ENCODE measurements around the gene PRDM1. TPM values are rescaled to one million over a fixed set of nuclear protein-coding genes. Genes with fewer than 3 reads are reported as not detected.

Gene PRDM1
- total RNA-seq, 1 experiment from 2014 or later = 1.4 TPM

GRCh38 chr6:106097411-106098231 is 11.5 kb downstream of the PRDM1 start:
- peak; percentile 47 for DNase-seq (ENCODE audit: low spot score)

DNA sequence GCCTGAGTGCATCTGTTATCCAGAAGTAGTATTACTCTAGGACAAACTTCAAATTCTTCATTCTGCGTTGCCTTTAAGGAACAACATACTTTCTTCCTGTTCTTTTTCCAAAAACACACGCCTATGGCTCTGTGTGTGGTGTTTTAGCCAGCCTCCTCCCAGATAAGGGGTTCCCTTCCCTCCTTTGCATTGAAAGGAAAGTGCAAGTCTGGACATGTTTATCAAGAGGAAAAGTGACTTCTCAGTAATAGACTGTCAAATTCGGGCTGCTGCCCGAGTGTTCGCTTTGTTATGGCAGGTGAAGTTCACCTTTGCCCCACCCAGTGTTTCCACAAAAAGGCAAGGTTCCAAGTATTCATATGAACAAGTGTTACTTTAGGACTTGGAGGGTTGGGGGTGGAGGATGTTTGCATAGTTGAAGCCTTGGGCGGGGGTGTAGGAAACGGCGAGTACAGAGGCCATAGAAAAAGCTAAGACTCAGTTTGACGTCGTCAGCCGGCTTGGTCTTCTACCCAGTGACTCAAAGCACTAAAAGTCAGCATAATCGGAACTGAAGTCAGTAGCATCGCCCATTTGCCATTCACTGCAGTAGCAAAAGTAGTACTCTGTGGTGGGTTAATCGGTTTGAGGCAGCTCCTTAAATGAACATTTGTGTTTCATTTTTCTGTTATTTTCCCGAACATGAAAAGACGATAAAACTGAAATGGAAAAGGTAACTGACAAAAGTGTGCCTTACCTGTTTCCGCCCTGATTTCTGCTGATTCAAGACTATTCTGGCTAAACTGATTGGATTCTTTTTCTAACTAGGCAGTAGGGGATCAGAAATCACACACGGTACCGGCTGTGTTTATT is 12.5 kb downstream of the PRDM1 start:
- DNase-seq (ENCODE audit: low spot score) = peak; percentile 78

DNA sequence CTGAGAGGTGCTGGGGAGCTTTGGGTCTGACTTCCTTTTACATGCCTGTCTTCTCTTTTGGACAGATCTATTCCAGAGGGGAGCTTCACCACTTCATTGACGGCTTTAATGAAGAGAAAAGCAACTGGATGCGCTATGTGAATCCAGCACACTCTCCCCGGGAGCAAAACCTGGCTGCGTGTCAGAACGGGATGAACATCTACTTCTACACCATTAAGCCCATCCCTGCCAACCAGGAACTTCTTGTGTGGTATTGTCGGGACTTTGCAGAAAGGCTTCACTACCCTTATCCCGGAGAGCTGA is 13.1 kb downstream of the PRDM1 start:
- peak; percentile 61 for DNase-seq (ENCODE audit: low spot score)

GRCh38 chr6:106100755-106101154 is 14.6 kb downstream of the PRDM1 start:
- no peak for DNase-seq (ENCODE audit: low spot score)

DNA sequence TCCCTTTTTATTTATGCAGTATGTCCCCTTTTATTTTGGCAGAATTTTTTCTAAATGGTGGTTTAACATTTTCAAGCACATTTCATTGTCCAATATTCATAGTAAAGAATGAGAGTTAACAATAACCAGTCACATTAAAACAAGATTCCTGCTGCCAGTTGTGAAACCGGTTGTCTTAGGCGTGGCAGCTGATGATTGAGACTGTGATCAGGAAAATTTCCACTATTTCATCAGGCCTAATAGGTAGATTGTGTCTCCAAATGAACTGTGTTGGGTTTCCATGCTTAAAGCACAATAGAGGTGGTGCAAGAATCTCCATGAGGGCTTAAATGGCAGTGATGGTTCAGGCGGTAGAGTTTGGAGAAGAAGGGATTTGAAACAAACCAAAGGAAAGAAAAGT is 15.3 kb downstream of the PRDM1 start:
- DNase-seq (ENCODE audit: low spot score) = no peak

- DNase-seq (ENCODE audit: low spot score) = no peak
Observed at GRCh38 chr6:106102034-106102433, 15.9 kb downstream of the PRDM1 start.

DNA sequence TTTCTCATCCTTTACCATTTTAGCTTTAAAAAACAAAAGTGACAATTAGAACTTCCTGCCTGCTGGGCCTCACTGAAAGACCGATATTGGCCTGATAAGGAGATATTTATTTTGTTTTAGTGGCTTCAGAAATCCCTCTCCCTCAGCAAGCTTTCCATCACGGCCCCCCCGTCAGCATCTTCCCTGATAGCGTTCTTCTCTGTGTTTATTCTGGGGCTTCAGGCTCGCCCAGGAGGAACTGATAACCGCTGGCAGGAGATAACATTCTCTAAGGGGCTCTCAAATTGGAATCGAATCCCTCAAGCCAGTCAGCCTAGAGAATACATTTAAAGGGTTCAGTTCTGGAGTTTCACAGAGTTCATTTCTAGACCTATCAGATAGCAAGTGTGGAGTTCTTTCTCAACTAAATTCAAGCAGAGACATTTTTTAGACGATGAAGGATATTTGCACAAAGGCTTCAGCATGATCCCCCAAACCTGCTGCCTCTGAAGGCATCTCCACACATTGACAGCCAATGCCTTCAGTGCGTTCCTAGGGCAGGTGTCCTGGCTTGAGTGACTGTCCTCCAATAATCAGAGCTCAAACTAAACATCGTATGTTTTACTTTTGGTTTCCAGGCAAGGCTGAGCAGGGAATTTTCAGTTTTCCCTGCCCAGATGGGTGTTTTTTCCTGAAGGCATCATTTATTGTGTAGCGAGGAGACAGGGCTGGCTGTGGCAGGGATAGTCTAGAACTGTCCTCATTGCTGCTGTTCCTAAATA is 17.0 kb downstream of the PRDM1 start:
- DNase-seq (ENCODE audit: low spot score) = no peak

DNA sequence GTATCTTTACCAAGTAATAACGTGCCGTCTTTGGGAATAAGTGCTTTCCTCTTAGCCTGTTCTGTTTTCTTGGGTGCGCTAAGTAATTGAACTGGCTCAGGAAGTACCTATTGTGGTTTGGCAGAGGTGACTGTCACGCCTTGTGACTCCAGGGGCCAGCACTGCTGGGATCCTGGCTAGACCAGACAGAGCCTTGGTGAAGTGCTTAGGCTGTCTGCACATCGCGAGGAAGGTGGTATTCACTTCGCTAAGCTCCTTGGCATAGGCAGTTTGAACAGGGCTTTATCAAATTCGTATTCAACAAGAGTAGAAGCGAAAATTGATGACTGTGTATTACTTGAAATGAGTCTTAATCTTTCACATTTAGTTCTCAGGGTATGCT is 17.6 kb downstream of the PRDM1 start:
- DNase-seq (ENCODE audit: low spot score) = peak; percentile 29

- DNase-seq (ENCODE audit: low spot score) = no peak
Observed at GRCh38 chr6:106104476-106104875, 18.3 kb downstream of the PRDM1 start.

DNA sequence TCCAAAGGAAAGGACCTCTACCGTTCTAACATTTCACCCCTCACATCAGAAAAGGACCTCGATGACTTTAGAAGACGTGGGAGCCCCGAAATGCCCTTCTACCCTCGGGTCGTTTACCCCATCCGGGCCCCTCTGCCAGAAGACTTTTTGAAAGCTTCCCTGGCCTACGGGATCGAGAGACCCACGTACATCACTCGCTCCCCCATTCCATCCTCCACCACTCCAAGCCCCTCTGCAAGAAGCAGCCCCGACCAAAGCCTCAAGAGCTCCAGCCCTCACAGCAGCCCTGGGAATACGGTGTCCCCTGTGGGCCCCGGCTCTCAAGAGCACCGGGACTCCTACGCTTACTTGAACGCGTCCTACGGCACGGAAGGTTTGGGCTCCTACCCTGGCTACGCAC is 18.8 kb downstream of the PRDM1 start:
- DNase-seq (ENCODE audit: low spot score) = no peak

GRCh38 chr6:106105493-106105892 is 19.4 kb downstream of the PRDM1 start:
- DNase-seq (ENCODE audit: low spot score) = no peak

- DNase-seq (ENCODE audit: low spot score) = no peak
Observed at GRCh38 chr6:106106276-106107042, 20.3 kb downstream of the PRDM1 start.

- no peak for DNase-seq (ENCODE audit: low spot score)
Observed at GRCh38 chr6:106107043-106107613, 21.0 kb downstream of the PRDM1 start.

DNA sequence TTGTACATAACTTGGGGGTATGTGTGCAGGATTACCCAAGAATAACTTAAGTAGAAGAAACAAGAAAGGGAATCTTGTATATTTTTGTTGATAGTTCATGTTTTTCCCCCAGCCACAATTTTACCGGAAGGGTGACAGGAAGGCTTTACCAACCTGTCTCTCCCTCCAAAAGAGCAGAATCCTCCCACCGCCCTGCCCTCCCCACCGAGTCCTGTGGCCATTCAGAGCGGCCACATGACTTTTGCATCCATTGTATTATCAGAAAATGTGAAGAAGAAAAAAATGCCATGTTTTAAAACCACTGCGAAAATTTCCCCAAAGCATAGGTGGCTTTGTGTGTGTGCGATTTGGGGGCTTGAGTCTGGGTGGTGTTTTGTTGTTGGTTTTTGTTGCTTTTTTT is 22.0 kb downstream of the PRDM1 start:
- DNase-seq (ENCODE audit: low spot score) = no peak

GRCh38 chr6:106109029-106109428 is 22.9 kb downstream of the PRDM1 start:
- DNase-seq (ENCODE audit: low spot score) = no peak

DNA sequence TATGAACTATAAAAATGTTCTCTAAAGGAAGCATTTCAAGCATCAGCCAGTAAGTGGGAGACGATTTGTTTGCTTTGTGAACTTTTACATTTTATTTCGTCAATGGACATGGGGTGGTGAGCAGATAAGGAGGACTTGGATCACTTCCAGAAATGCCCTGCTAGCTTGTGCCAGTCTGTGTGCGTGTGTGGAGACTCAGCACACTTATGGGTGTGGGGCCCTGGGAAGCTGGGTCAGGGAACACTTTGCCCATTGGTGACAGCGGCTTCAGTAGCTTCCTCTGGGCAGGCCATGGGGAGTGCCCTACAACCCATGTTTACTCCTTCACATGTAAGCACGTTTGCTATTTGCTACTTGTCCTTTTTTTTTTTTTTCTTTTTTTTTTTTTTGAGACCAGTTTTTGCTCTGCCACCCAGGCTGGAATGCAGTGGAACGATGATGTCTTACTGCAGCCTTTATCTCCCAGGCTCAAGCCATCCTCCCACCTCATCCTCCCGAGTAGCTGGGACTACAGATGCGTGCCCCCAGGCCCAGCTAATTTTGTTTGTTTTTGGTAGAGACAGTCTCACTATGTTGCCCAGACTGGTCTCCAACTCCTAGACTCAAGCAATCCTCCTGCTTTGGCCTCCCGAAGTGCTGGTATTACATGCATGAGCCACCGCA is 24.2 kb downstream of the PRDM1 start:
- DNase-seq (ENCODE audit: low spot score) = peak; percentile 55

DNA sequence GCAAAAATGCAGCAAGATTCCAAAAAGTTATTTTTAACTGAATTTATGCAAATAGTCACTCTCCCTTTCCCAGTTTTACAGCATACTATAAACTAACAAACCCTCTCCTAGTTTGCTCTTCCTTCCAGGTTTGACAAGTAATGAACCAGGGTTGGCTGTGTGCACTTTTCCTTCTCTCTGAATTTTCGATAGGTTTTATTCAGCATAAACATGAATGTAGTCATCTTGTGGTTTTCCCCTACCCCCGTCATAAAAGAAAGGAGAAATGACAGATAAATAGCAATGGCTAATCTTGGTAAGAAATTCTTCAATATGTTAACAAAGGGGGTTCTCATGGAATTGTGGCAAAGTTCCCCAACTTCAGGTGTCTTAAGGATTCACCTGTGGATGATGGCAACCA is 26.3 kb downstream of the PRDM1 start:
- no peak for DNase-seq (ENCODE audit: low spot score)

- DNase-seq (ENCODE audit: low spot score) = no peak
Observed at GRCh38 chr6:106113256-106113959, 27.3 kb downstream of the PRDM1 start.

- DNase-seq (ENCODE audit: low spot score) = no peak
Observed at GRCh38 chr6:106114492-106114891, 28.4 kb downstream of the PRDM1 start.

DNA sequence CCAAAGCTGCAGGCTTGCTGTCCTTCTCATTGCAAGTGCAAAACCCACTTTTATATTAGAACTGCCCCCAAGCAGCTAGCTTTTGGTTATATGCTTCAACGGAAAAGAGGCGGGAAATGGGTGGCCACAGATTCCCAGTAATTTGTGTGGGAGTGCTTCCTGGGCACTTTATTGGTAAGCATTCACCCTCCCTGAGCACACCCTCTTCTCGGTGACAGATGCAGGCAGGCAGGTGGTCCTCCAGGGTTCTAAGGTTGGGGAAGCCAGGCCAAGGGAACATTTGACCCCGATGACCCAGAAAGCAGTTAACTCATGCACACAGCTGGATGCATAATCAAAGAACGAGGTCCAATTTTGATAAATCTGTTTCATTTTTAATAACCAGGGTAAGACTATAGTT is 29.1 kb downstream of the PRDM1 start:
- DNase-seq (ENCODE audit: low spot score) = no peak
